ENCODE measurements around the gene ROR2. TPM values are rescaled to one million over a fixed set of nuclear protein-coding genes. Genes with fewer than 3 reads are reported as not detected.

The ROR2 gene
- total RNA-seq, 1 experiment from 2014 or later, result 2.7 TPM

DNA sequence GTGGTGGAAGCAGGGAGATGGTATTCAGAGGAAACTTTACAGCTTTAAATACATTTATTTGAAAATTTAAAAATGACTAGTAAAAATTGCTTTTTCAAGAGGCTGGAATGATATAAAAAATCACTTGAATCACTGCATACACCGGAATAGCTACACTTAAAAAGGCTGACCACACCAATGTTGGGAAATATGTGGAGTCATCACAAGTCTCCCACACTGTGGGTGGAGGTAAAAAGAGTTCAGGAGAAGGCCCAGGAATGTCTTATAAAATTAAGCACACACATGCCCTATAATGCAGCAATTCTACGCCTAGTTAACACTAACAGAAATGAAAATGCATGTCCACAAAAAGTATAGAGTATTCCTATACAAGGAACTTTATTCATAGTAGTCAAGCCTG, 198.1 kb downstream of the ROR2 start:
- TF ChIP-seq, protein P1, sequence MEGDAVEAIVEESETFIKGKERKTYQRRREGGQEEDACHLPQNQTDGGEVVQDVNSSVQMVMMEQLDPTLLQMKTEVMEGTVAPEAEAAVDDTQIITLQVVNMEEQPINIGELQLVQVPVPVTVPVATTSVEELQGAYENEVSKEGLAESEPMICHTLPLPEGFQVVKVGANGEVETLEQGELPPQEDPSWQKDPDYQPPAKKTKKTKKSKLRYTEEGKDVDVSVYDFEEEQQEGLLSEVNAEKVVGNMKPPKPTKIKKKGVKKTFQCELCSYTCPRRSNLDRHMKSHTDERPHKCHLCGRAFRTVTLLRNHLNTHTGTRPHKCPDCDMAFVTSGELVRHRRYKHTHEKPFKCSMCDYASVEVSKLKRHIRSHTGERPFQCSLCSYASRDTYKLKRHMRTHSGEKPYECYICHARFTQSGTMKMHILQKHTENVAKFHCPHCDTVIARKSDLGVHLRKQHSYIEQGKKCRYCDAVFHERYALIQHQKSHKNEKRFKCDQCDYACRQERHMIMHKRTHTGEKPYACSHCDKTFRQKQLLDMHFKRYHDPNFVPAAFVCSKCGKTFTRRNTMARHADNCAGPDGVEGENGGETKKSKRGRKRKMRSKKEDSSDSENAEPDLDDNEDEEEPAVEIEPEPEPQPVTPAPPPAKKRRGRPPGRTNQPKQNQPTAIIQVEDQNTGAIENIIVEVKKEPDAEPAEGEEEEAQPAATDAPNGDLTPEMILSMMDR (conservative IDR thresholded peaks at IDR 0.05), result no peak
- H3K4me1 ChIP-seq (ENCODE audit: insufficient read depth, low read length), result no peaks in the 10 kb centered on the region
- no peaks in the 10 kb centered on the region for H3K27me3 ChIP-seq (ENCODE audit: insufficient read depth, low read length)
- DNase-seq, result no peak
- no peaks in the 10 kb centered on the region for H3K23me2 ChIP-seq (ENCODE audit: insufficient read length, low read depth, low read length, poor library complexity, severe bottlenecking)
- Mint-ChIP-seq H3K9me3 (no peaks in the 10 kb centered on the region), H3K27me3 (ENCODE audit: low read depth) (no peaks in the 10 kb centered on the region; the same call in 1 of the 2 replicates), H3K4me3 (no peak overlapping the region), H3K27ac (no peak overlapping the region), H3K36me3 (ENCODE audit: insufficient read depth in 1 of 3, low read depth in 3 of 3) (no peaks in the 10 kb centered on the region; a peak in 1 of 7 replicates), H3K4me1 (peaks cover 9% of the 10 kb centered on the region in 2 experiments)
- no peaks in the 10 kb centered on the region for H3K79me2 ChIP-seq (ENCODE audit: insufficient read depth, low read length)
- no CpG with 5 or more reads among the region's 2 CpGs for WGBS (ENCODE audit: extremely low coverage, insufficient read length, low lambda C conversion rate)
- no peak overlapping the region for H2BK5ac ChIP-seq (ENCODE audit: insufficient read length, low read length)
- H4K20me1 ChIP-seq (ENCODE audit: control insufficient read depth, insufficient read depth, insufficient read length), result no peaks in the 10 kb centered on the region
- H3K4me2 ChIP-seq (ENCODE audit: insufficient read depth, insufficient read length, low read length), result no peak overlapping the region
- H2BK15ac ChIP-seq (ENCODE audit: low read depth, low read length), result no peak overlapping the region
- no peaks in the 10 kb centered on the region for H3K9me3 ChIP-seq (ENCODE audit: control insufficient read depth, low read depth, low read length)
- H4K8ac ChIP-seq (replicated peaks; ENCODE audit: insufficient read length, low read depth, low read length), result no peak overlapping the region
- H3T11ph ChIP-seq (ENCODE audit: low read length), result no peak overlapping the region
- no peak overlapping the region for H3K18ac ChIP-seq (ENCODE audit: insufficient read length, low read depth, low read length)
- H3K14ac ChIP-seq (ENCODE audit: insufficient read depth, low read length), result no peak overlapping the region
- no peak overlapping the region for H3K56ac ChIP-seq (ENCODE audit: insufficient read length, low read depth, low read length)
- no peak overlapping the region for H4K91ac ChIP-seq (ENCODE audit: insufficient read length, low read depth, low read length)
- H2BK12ac ChIP-seq (ENCODE audit: insufficient read length, low read depth, low read length), result no peak overlapping the region
- no peak overlapping the region for H2BK120ac ChIP-seq (ENCODE audit: low read depth, low read length, poor library complexity, severe bottlenecking)
- no peak overlapping the region for H4K5ac ChIP-seq (ENCODE audit: insufficient read length, low read depth, low read length)
- no peak overlapping the region for H3K4ac ChIP-seq (ENCODE audit: low read depth, low read length)
- H2AK5ac ChIP-seq (ENCODE audit: insufficient read length, low read length), result no peak overlapping the region
- no peak overlapping the region for H3K27ac ChIP-seq (ENCODE audit: insufficient read length, low read depth, low read length)
- H3K23ac ChIP-seq (ENCODE audit: insufficient read length, low read depth, low read length), result no peak overlapping the region
- H3K79me1 ChIP-seq (ENCODE audit: insufficient read depth, low read depth, low read length, poor library complexity, severe bottlenecking), result no peaks in the 10 kb centered on the region
- no peak overlapping the region for H2AFZ ChIP-seq (ENCODE audit: low read length)
- no peak overlapping the region for H3K9ac ChIP-seq (ENCODE audit: extremely low read depth, insufficient read length, low read length)
- H2BK20ac ChIP-seq (ENCODE audit: low read depth, low read length, poor library complexity, severe bottlenecking), result no peak overlapping the region
